ENCODE results near the gene SAE1.

The SAE1 gene

DNA sequence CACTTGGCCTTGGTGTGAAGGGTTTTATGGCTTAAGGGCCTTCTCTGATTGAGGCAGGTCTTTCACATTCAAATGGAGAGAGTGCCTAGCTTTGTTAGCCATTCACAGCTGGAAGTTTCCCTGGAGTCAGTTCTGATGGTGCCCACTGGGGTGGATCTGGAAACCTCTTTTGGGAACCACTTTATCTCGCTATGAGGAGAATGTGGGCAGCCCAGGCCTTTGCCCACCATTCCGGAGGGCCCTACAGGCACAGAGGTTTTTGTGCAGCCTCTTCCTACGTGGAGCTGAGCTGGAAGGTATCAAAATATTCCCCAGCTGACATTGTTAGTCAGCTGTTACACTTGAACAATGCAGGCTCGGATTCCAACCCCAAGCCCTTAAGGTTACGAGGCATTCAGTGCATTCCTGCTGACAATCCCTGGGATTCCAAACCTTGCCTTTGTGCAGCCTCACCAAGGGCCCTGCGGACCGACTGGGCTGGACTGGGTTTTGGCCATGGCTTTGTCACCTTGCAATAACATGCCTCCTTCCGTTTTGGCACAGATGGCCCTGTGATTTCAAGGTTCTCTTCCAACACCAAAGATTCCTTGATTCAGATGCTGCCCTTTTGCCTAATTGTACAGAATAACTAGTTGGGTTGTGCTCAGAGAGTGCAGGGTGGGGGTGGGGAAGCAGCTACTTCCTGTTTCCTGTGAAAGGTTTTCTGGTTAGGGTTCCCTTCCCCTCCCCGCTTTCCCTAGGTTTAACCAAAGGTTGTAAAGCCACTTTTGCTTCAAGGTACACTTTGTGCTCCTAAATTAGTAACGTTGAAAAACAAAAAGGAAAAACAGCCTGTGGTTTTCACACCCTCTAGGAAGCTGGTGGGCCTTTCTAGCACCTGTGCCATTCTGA lies 27.0 kb downstream of the SAE1 start:
- peak overlapping the region; percentile 74 for H3K4me3 Mint-ChIP-seq
- H3K9me3 Mint-ChIP-seq (ENCODE audit: low read depth) = no peaks in the 10 kb centered on the region
- peaks cover 72% of the 10 kb centered on the region for H3K4me1 Mint-ChIP-seq (ENCODE audit: low read depth)
- H3K36me3 Mint-ChIP-seq = peaks cover 10% of the 10 kb centered on the region
- H3K27me3 Mint-ChIP-seq = no peaks in the 10 kb centered on the region
- peak overlapping the region; percentile 93 for H3K27ac Mint-ChIP-seq

DNA sequence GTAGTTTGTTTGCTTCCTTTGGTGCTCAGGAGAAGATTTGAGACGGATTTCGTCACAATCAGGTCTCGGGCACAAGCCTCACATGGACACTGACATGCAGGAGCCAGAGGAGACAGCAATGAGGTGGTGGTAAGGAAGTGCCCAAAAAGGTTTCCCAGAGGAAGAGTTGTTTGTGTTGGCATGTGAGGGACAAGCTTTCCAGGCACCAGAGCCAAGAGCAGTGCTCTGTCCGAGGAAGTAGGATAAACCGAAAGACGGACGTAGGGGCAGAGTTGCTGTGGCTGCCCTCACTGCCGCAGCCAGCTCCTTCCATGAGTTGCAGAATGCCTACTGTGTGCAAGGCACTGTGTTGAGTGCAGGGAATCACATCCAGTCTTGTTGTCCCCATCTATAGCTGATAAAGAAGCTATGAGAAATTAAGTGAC lies 27.7 kb downstream of the SAE1 start:
- Mint-ChIP-seq H3K4me3 (peak overlapping the region; percentile 74), H3K9me3 (ENCODE audit: low read depth) (no peaks in the 10 kb centered on the region), H3K4me1 (ENCODE audit: low read depth) (peaks cover 70% of the 10 kb centered on the region), H3K27ac (peak overlapping the region; percentile 93), H3K36me3 (peaks cover 8% of the 10 kb centered on the region), H3K27me3 (no peaks in the 10 kb centered on the region)

DNA sequence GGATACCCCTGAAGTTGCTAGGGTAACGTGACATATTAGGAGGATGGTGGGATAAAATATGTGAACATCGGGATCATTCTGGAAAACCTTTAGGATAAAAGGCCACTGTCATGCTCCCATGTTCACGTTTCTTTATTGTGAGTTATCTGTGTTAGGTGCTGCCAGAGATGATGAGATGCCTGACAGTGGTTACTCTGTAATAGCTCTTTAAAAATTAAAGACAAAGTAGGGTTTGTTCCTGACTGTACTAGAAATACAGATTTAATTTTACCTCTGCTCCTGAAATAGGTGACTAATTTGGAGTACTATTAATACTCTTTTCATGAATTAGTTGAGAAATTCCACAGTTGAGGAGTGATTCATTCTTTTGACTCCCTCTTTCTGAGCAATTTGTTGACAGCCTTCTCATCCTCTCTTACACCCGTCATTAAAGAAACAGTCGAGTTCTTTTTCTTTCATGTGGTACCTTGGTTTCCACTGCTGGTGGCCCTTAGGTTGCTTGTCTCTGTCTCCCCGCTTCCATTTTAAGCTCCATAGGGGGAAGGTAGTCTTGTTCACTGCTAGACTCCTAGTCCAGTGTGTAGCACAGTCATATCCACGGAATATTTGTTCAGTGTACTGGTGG lies 28.4 kb downstream of the SAE1 start:
- peaks cover 70% of the 10 kb centered on the region for H3K4me1 Mint-ChIP-seq (ENCODE audit: low read depth)
- peak overlapping the region; percentile 93 for H3K27ac Mint-ChIP-seq
- no peaks in the 10 kb centered on the region for H3K27me3 Mint-ChIP-seq
- peaks cover 8% of the 10 kb centered on the region for H3K36me3 Mint-ChIP-seq
- H3K4me3 Mint-ChIP-seq = peak overlapping the region; percentile 74
- no peaks in the 10 kb centered on the region for H3K9me3 Mint-ChIP-seq (ENCODE audit: low read depth)

DNA sequence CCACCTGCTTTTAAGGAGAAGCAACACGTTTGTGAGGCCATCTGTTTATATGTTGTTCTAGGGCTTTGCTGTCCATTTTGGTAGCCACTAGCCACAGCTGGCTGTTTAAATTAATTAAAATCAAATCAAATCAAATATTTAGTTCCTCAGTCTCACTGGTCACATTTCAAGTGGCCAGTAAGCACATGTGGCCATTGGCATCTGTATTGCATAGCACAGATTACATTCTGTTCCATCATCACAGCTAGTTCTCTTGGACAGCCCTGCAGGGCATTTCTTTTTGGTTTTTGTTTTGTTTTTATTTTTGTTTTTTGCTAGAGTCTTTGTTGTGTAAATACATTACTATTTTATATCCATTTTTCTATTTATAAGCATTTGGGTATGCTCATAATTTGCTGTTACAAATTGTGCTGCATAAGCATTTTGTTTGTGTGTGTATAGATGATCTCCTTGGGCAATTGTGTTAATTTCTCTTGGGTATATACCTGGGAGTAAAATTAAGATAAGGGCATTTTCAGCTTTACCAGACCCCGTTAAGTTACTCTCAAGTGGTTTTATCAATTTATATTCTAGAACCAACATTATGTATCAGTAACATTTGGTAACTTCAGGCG lies 31.3 kb downstream of the SAE1 start:
- Mint-ChIP-seq H3K4me3 (peak overlapping the region; percentile 46), H3K27me3 (no peaks in the 10 kb centered on the region), H3K27ac (peak overlapping the region; percentile 84), H3K9me3 (ENCODE audit: low read depth) (no peaks in the 10 kb centered on the region), H3K36me3 (peaks cover 5% of the 10 kb centered on the region), H3K4me1 (ENCODE audit: low read depth) (peaks cover 68% of the 10 kb centered on the region)

DNA sequence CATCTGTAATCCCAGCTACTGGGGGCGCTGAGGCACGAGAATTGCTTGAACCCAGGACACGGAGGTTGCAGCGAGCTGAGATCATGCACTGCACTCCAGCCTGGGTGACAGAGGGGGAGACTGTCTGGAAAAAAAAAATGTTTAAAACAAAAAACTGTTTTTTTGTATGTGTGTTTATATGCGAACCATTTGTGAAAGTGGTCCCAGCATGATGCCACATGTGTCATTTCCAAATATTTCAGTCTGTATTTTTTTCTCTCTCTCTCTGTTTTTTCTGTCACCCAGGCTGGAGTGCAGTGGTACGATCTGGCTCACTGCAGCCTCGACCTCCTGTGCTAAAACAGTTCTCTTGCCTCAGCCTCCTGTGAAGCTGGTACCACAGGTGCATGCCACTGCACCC lies 37.4 kb downstream of the SAE1 start:
- H3K27ac Mint-ChIP-seq = no peak overlapping the region
- H3K4me3 Mint-ChIP-seq = no peak overlapping the region
- no peaks in the 10 kb centered on the region for H3K9me3 Mint-ChIP-seq (ENCODE audit: low read depth)

DNA sequence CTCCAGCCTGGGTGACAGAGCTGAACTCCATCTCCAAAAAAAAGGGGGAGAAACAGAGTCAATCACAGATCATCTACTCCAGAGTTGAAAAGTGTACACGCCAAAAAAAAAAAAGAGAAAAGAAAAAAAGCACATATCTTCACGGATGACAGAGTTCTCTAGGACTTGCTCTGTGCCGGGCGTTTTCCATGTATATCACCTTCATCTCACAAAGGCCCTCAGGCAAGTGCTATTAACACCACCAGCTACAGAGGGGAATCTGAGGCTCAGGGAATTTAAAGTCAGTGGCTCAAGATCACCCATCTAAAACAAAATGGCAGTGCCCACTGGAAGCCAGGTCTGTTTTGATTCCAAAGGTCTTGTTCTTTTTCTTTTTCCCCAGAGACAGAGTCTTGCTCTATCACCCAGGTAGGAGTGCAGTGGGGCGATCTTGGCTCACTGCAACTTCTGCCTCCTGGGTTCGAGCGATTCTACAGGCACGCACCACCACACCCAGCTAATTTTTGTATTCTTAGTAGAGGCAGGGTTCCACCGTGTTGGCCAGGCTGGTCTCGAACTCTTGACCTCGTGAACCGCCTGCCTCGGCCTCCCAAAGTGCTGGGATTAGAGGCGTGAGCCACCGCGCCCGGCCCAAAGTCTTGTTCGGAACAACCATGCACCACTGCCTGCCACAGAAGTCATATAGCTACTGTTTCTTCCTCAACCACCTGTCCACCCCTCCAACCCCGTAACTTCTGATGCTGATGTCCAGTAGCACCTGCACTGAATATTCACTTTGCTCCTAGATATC lies 42.2 kb downstream of the SAE1 start:
- Mint-ChIP-seq H3K4me3 (no peak overlapping the region), H3K9me3 (ENCODE audit: low read depth) (no peaks in the 10 kb centered on the region), H3K27ac (peak overlapping the region; percentile 46), H3K4me1 (ENCODE audit: low read depth) (peaks cover 54% of the 10 kb centered on the region), H3K36me3 (peaks cover 25% of the 10 kb centered on the region), H3K27me3 (no peaks in the 10 kb centered on the region)

More for the DNA sequence above, 37.4 kb downstream of the SAE1 start:
- Mint-ChIP-seq H3K36me3 (peaks cover 14% of the 10 kb centered on the region), H3K27me3 (no peaks in the 10 kb centered on the region), H3K4me1 (ENCODE audit: low read depth) (peaks cover 32% of the 10 kb centered on the region)

DNA sequence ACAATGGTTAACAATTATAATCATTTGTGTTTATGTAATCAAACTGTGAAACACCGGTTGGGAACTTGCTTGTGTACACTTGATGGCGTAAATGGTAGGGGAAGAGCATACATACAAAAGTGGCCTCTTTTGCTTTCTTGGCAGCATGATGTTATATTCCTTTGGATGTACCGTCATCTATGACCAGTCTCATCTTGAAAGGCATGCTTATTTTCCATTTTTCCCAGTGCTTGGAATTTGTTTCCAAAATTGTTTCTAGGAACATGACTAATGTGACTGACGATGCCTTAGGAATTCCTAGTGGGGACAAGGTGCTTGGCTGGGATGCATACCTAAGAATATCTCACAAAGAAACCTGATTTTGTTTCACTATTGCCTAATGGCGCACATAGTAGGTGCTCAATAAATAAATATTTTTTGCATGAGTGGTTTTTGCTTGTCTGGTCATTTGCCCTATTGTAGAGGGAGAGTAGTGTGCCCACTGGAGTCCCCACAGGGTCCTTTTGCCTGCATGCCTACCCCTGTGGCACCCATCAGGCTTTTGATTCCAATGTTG lies 45.5 kb downstream of the SAE1 start:
- Mint-ChIP-seq H3K36me3 (peaks cover 31% of the 10 kb centered on the region), H3K4me1 (ENCODE audit: low read depth) (peaks cover 69% of the 10 kb centered on the region), H3K27ac (peak overlapping the region; percentile 99), H3K27me3 (no peaks in the 10 kb centered on the region), H3K4me3 (peak overlapping the region; percentile 84), H3K9me3 (ENCODE audit: low read depth) (no peaks in the 10 kb centered on the region)

DNA sequence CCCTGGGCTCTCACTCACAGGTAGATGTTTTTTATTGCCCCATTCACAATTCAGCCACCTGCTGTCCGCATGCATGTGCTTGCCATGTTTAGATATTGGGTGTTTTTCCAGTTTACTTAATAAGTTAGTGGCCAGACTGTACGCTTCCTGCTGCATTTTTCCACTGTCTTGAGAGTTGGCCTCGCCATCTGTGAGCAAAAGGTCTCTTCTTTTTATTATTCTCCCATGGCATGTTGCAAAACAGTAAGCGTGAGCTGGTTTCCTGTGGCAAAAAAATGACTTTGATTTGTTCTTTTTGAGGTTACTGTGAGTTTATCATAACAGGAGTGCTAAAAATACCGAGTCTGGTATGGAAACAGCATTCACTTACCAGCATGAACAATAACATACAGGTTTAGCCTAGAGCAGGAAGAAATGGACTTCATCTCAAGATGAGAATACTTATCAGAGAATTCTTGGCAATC lies 46.0 kb downstream of the SAE1 start:
- Mint-ChIP-seq H3K4me3 (peak overlapping the region; percentile 84), H3K4me1 (ENCODE audit: low read depth) (peaks cover 69% of the 10 kb centered on the region), H3K27ac (peak overlapping the region; percentile 99), H3K27me3 (no peaks in the 10 kb centered on the region), H3K36me3 (peaks cover 31% of the 10 kb centered on the region), H3K9me3 (ENCODE audit: low read depth) (no peaks in the 10 kb centered on the region)

DNA sequence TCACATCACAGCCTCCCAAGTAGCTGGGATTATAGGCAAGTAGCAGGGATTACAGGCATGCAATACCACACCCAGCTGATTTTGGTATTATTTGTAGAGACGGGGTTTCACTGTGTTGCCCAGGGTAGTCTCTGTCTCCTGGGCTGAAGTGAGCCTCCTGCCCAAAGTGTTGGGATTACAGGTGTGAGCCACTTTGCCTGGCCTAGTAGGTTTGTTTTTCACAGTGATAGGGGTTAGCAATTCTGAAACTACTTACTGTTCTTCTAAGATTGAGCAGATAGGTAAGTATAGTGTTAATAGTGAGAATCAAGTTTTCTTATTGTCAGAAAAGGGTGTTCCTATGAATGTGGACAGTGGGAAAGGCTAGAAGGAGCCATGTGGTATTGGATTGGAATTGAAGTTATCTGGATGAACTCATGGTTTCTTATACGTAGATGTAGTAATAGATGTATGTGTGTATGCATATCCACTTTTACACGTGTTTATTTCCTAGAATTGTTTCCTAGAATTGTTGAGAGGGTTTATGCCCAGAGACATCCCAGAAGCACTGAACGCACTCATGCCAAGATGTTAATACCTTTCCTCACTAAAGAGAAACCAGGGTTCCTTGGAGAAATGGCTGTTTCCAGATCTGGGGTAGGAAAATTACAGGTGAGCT lies 49.1 kb downstream of the SAE1 start:
- H3K27me3 Mint-ChIP-seq = no peaks in the 10 kb centered on the region

DNA sequence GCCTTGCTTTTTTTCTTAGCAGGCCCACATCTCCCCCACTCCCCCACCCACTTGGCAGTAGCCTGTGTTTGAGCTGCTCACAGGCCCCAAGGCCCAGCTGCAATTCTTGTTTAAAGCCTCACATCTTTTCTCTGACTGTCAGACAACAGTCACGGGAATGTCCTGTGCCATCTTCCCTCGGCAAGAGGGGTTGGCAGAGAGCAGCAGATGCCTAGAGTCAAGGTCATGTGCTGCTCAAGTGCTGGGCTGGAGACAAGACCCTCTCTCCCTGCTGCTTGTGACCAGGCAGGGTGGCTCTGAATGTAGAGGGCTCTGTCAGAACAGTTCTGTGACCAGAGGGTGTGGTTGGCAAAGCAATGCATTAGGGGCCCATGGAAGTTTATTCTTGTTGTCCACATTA lies 53.0 kb downstream of the SAE1 start:
- Mint-ChIP-seq H3K36me3 (peaks cover 27% of the 10 kb centered on the region), H3K27me3 (no peaks in the 10 kb centered on the region), H3K4me1 (ENCODE audit: low read depth) (peaks cover 76% of the 10 kb centered on the region), H3K27ac (peak overlapping the region; percentile 97), H3K4me3 (peak overlapping the region; percentile 75), H3K9me3 (ENCODE audit: low read depth) (no peaks in the 10 kb centered on the region)

More for the DNA sequence above, 49.1 kb downstream of the SAE1 start:
- Mint-ChIP-seq H3K36me3 (peaks cover 31% of the 10 kb centered on the region), H3K9me3 (ENCODE audit: low read depth) (no peaks in the 10 kb centered on the region), H3K4me1 (ENCODE audit: low read depth) (peaks cover 85% of the 10 kb centered on the region), H3K27ac (peak overlapping the region; percentile 86), H3K4me3 (peak overlapping the region; percentile 51)

DNA sequence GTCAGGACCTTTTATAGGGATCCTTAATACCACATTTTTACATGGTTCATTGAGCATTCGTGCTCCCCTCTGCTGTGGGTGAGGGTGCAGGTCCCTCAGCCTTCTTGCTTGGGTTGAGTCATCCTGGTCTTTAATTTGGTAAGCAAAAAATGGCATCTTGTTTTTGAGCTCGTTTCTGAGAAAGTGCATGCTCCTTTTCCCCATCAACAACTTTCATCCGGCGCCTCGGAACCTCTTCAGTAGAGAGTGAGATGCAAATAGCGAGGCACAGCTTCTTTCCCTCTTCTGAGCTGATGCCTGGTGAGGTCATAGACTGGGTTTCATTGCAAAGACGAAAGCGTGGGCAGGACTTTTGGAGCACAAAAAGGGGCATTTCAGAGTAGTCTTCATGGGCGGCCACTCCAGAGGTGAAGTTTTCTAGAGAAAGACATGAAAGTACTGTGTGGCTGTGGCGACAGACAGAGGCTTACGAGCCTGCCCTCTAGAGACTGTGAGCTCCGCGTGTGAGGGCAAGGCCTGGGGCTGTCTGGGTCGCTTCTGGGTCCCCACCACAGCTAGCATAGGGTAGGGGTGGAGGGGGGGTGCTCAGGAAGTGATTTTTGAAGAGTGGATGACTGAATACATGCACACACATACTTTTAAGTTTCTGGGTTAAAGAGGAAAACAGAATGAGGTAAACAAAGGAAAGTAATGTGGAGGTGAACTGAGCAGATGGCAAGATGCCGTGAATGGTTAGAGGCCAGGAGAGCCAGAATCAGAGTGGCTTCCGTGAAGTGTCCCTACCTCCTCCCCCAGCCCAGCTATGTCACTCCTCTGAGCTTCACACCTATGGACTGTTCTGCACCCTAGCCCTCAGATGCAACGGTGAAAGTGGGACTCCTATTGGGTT lies 56.1 kb downstream of the SAE1 start:
- Mint-ChIP-seq H3K4me3 (peak overlapping the region; percentile 85), H3K4me1 (ENCODE audit: low read depth) (peaks cover 89% of the 10 kb centered on the region), H3K27ac (peak overlapping the region; percentile 98), H3K36me3 (peaks cover 23% of the 10 kb centered on the region), H3K27me3 (no peaks in the 10 kb centered on the region), H3K9me3 (ENCODE audit: low read depth) (no peaks in the 10 kb centered on the region)

DNA sequence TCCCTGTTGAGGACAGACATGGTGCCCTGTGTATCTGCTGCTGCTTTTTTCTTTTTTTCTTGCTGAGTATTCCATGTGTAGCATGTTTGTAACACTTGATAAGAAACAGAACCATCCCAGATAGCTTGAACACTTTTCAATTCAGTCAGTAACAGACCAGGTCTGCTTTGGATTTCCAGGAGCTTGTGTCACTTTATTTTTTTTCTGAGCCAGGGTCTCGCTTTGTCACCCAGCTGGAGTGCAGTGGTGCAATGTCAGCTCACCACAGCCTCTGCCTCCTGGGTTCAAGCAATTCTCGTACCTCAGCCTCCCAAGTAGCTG lies 56.7 kb downstream of the SAE1 start:
- Mint-ChIP-seq H3K4me1 (ENCODE audit: low read depth) (peaks cover 86% of the 10 kb centered on the region), H3K4me3 (peak overlapping the region; percentile 85), H3K27ac (peak overlapping the region; percentile 98), H3K9me3 (ENCODE audit: low read depth) (no peaks in the 10 kb centered on the region), H3K27me3 (no peaks in the 10 kb centered on the region), H3K36me3 (peaks cover 20% of the 10 kb centered on the region)

DNA sequence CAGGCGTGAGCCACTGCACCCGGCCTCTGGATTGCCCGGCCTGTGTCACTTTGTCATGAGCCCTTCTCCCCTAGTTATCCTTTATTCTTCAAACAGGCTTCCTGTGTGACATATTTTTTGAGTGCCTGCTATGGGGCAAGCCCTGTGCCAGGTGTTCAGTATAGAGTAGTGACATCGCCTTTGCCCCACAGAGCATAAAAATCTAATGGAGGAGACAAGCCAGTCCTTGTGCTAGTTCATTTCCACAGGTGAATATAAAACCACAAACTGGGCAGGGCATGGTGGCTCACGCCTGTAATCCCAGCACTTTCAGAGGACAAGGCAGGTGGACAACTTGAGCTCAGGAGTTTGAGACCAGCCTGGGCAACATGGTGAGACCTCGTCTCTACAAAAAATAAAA lies 57.2 kb downstream of the SAE1 start:
- Mint-ChIP-seq H3K9me3 (ENCODE audit: low read depth) (no peaks in the 10 kb centered on the region), H3K36me3 (peaks cover 18% of the 10 kb centered on the region), H3K4me3 (peak overlapping the region; percentile 62), H3K4me1 (ENCODE audit: low read depth) (peaks cover 81% of the 10 kb centered on the region), H3K27me3 (no peaks in the 10 kb centered on the region), H3K27ac (peak overlapping the region; percentile 98)

All from activated naive CD8-positive, alpha-beta T cell (primary cell).